Nephron (organoid): Measurements from ENCODE around the gene GRM7.

Source experiments
- H3K27ac Mint-ChIP-seq, 3 experiments: 2 replicates each; pipeline ENCODE4 v1.8.0; 2020; ENCODE audit warnings: mixed read lengths in 3 of 3, mild to moderate bottlenecking in 2 of 3, moderate library complexity in 1 of 3
- H3K27me3 Mint-ChIP-seq: 2 replicates; pipeline ENCODE4 v1.8.0; 2021; ENCODE audit warnings: low read depth, mild to moderate bottlenecking, moderate library complexity, mixed read lengths
- H3K36me3 Mint-ChIP-seq: 2 replicates; pipeline ENCODE4 v1.8.0; 2020; ENCODE audit warnings: low read depth, mixed read lengths
- H3K4me1 Mint-ChIP-seq: 2 replicates; pipeline ENCODE4 v1.8.0; 2020; ENCODE audit warnings: mixed read lengths
- H3K4me3 Mint-ChIP-seq, 3 experiments: 2 replicates each; pipeline ENCODE4 v1.8.0; 2020; ENCODE audit warnings: mild to moderate bottlenecking in 3 of 3, mixed read lengths in 3 of 3, moderate library complexity in 2 of 3
- H3K9me3 Mint-ChIP-seq: 2 replicates; pipeline ENCODE4 v1.8.0; 2020; ENCODE audit warnings: mixed read lengths
- CTCF ChIP-seq, 3 experiments: fragments of 200-600 bp; sonication (generic); IDR thresholded peaks; one replicate each; pipeline ENCODE4 v1.5.0; 2021; ENCODE audit warnings: antibody characterized with exemption in 3 of 3; ENCODE audit not compliant: unreplicated experiment in 3 of 3

GRM7 gene

GRCh38 chr3:7764115-7764514, 903.2 kb downstream of the GRM7 start:
- H3K27me3 Mint-ChIP-seq = peaks cover 4% of the 10 kb centered on the region
- no peak overlapping the region for H3K27ac Mint-ChIP-seq
- no peaks in the 10 kb centered on the region for H3K36me3 Mint-ChIP-seq
- H3K4me1 Mint-ChIP-seq = peaks cover 12% of the 10 kb centered on the region
- H3K4me3 Mint-ChIP-seq = no peak overlapping the region
- peaks cover 32% of the 10 kb centered on the region for H3K9me3 Mint-ChIP-seq
- TF ChIP-seq CTCF (IDR thresholded peaks at IDR 0.05; ENCODE audit: unreplicated experiment in 3 of 3) = no peak

- no peak for TF ChIP-seq CTCF (IDR thresholded peaks at IDR 0.05; ENCODE audit: unreplicated experiment in 3 of 3)
- H3K4me1 Mint-ChIP-seq = peaks cover 12% of the 10 kb centered on the region
- H3K4me3 Mint-ChIP-seq = no peak overlapping the region
- peaks cover 4% of the 10 kb centered on the region for H3K27me3 Mint-ChIP-seq
- H3K9me3 Mint-ChIP-seq = peaks cover 32% of the 10 kb centered on the region
- H3K36me3 Mint-ChIP-seq = no peaks in the 10 kb centered on the region
- no peak overlapping the region for H3K27ac Mint-ChIP-seq
Measured at GRCh38 chr3:7766530-7766929, 905.6 kb downstream of the GRM7 start.

- H3K36me3 Mint-ChIP-seq = no peaks in the 10 kb centered on the region
- H3K4me3 Mint-ChIP-seq = no peak overlapping the region
- H3K4me1 Mint-ChIP-seq = peaks cover 10% of the 10 kb centered on the region
- no peak for TF ChIP-seq CTCF (IDR thresholded peaks at IDR 0.05; ENCODE audit: unreplicated experiment in 3 of 3)
- H3K27ac Mint-ChIP-seq = no peak overlapping the region
- H3K27me3 Mint-ChIP-seq = peaks cover 9% of the 10 kb centered on the region
- peaks cover 3% of the 10 kb centered on the region for H3K9me3 Mint-ChIP-seq
Measured at GRCh38 chr3:7779331-7779730, 918.4 kb downstream of the GRM7 start.

- no peak for TF ChIP-seq CTCF (IDR thresholded peaks at IDR 0.05; ENCODE audit: unreplicated experiment in 3 of 3)
- Mint-ChIP-seq H3K27me3 (peaks cover 9% of the 10 kb centered on the region), H3K4me3 (no peak overlapping the region), H3K27ac (no peak overlapping the region), H3K4me1 (peaks cover 10% of the 10 kb centered on the region), H3K36me3 (no peaks in the 10 kb centered on the region), H3K9me3 (peaks cover 5% of the 10 kb centered on the region)
Measured at GRCh38 chr3:7781395-7781794, 920.5 kb downstream of the GRM7 start.

- TF ChIP-seq CTCF (IDR thresholded peaks at IDR 0.05; ENCODE audit: unreplicated experiment in 3 of 3) = no peak
- Mint-ChIP-seq H3K4me3 (no peak overlapping the region), H3K27ac (no peak overlapping the region), H3K27me3 (no peaks in the 10 kb centered on the region), H3K4me1 (no peaks in the 10 kb centered on the region), H3K9me3 (peaks cover 8% of the 10 kb centered on the region), H3K36me3 (no peaks in the 10 kb centered on the region)
Measured at GRCh38 chr3:7787871-7788828, 927.2 kb downstream of the GRM7 start.

- Mint-ChIP-seq H3K4me1 (no peaks in the 10 kb centered on the region), H3K27me3 (no peaks in the 10 kb centered on the region), H3K27ac (no peak overlapping the region)
Measured at GRCh38 chr3:7788881-7789280, 928.0 kb downstream of the GRM7 start.

More at GRCh38 chr3:7788881-7789280, 928.0 kb downstream of the GRM7 start:
- Mint-ChIP-seq H3K9me3 (peaks cover 8% of the 10 kb centered on the region), H3K36me3 (no peaks in the 10 kb centered on the region), H3K4me3 (no peak overlapping the region)
- TF ChIP-seq CTCF (IDR thresholded peaks at IDR 0.05; ENCODE audit: unreplicated experiment in 3 of 3) = no peak
